GM19397 (cell line): ENCODE data around the gene FAM20A.
"Not testable (repeated sequence)": the region's sequence is repeated elsewhere in the genome, so short reads cannot be mapped to it uniquely, and the experiment has no call there.

Experiments
- ATAC-seq: cut with Tn5 transposase; IDR thresholded peaks from one replicate; pipeline ENCODE4 v1.9.1; 2021; ENCODE audit warnings: mild to moderate bottlenecking, moderate library complexity; ENCODE audit not compliant: unreplicated experiment

FAM20A gene

GRCh38 chr17:68592682-68593641 is 8.2 kb downstream of the FAM20A start:
- ATAC-seq: no peak

DNA sequence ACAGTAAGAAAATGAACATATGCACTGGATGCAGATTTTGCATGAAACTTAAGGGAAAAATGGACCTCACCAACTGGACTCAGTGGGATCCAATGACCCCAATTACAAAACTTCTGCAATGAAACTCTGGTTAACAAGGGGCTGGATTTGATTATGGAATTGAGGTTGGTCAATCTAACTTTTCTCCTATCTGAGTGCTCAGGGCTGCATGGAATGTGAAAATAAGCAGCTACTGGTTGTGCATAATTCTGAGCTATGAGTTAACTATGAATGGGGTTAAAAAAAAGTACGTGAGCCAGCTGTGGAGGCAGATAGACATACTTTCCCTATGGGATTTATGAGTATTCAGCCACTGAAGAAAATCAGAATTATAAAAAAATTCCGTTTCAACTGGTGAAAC is 9.2 kb downstream of the FAM20A start:
- no peak for ATAC-seq

- no peak for ATAC-seq
These were observed 9.6 kb downstream of the FAM20A start for GRCh38 chr17:68591583-68591982.

DNA sequence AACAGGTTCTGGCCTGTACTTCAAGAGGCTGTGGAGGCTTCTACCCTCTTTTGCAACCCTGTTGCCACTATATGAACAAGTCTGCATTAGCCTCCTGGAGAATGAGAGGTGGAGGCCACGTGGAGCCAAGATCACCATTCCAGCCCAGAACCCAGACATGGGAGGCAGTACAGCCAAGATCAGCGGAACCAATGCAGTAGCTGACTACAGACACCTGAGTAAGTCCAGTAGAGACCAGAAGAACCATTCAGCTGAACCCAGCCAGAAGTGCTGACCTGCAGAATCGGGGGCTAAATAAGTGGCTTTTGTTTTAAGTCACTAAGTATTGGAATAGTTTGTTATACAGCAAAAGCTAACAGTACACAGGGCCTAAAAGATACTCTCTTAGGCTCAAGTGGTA is 12.1 kb downstream of the FAM20A start:
- no peak for ATAC-seq

DNA sequence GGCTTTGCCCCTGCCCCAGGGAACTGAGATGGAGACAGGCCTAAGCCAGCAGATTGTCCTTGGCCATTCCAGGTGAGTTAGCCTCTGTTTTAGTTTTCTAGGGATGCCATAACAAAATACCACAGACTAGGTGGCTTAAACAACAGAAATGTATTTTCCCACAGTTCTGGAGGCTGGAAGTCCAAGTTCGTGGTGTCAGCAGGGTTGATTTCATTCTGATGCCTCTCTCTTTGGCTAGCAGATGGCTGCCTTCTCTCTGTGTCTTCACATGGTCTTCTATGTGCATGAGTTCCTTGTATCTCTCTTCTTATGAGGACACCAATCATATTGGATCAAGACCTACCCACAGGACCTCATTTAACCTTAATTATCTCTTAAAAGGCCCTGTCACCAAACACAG is 12.8 kb downstream of the FAM20A start:
- no peak for ATAC-seq

DNA sequence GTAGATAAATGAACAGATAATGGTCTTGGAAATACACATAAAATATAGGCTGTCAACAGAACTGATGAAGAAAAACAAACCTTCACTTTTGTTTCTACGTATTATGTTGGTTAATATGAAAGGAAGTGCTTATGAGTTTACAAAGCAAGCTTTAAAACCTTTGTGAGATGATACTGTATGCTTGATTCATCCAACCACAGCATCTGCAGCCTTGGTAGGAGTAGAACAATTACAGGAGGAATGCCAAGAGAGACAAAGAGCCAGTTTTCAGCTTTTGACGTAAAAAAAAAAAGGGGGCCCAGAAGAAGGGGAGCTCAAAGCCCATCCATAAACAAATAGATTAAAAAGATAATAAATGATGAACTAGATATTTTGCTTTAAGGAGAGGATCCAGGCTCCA is 13.3 kb downstream of the FAM20A start:
- no peak for ATAC-seq

GRCh38 chr17:68587026-68587425 is 14.1 kb downstream of the FAM20A start:
- no peak for ATAC-seq

DNA sequence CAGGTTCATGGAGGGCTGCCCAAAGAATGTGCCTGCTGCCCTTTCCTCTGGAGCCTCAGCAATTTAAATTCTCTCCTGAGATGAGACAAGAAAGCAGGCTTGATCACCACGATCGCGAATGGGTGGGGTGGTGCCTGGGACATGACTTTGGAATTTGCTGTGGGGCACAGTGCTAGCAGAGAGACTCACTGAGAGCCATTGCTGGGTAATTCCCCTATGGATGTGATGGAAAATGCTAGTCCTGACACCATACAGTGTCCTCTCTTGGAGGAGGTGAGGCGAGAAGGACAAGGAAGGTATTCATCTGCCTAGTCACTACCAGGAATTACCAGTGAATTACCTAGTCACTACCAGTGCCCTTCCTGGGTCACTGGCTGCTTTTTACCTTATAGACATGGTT is 15.5 kb downstream of the FAM20A start:
- no peak for ATAC-seq

- no peak for ATAC-seq
These were observed 16.4 kb downstream of the FAM20A start for GRCh38 chr17:68584581-68585303.

GRCh38 chr17:68582867-68583266 is 18.3 kb downstream of the FAM20A start:
- not testable (repeated sequence) for ATAC-seq

DNA sequence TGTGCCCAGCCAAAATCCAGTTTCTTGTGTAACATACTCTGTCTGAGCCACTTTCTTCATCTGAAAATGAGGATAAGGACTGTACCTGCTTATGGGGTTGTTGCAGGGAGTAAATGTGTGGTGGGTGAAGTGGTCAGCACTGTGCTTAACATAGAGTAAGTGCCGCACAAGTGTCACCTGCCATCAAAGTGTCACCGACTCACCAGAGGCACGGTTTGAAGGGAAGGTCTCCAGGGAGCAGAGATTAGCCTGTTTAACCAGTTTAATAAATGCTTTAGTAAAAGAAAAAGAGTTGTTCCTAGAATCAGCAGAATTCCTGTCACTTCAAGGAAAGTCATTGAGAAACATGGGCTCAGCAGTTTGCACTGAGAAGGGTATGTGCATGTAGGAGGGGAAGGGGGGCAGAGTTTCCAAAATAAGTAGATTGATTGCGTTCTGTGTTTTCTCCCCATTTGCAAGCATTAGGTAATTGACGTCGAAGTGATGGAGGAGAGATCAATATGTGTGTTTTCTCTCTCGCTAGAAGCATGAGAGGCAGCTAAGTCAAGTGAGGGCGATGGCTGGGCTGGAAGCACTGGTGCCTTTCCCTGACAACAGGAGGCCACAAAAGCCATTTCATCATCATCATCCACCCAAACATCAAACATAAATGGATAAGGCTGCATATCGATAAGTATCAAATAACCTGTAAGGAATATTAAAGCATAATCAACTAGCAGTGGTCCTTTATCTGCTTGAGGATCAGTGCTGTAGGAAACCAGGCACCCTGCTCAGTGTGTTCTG is 19.1 kb downstream of the FAM20A start:
- no peak for ATAC-seq

GRCh38 chr17:68580236-68580770 is 20.9 kb downstream of the FAM20A start:
- no peak for ATAC-seq

- ATAC-seq: no peak
These were observed 21.8 kb downstream of the FAM20A start for GRCh38 chr17:68579194-68579927.

DNA sequence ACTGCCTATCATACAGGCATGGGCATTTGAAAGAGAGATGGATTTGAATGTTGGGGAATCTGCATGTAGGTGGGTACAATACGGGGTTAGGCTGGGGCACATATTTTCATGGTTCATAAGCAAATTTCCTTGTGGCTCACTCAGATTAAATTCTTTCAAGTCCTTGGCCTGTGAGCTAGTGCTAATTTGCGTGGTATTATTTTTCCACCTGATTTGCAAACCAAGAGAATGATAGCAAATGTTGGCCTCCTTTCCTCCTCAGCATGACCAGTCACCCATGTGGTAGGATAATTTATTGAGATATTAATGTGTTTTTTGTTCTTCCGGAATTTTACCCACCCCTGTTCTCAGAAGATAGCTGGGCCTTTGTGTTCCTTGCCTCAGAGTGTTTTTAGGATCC is 22.9 kb downstream of the FAM20A start:
- no peak for ATAC-seq

DNA sequence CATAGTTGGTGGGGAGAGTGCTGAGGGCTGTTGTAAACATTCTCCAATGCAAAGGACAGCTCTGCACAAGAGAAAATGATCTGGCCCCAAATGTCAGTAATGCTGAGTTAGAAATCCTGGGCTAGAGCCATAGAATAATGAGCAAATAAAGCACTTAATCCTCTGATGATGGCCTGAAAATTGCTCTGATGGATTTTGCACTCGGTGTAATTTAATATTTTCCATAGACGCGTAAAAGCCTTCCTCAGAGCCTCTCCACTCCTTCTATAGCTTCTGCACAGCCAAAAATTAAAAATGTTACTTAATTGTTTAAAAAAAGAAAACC is 23.7 kb downstream of the FAM20A start:
- ATAC-seq: no peak

DNA sequence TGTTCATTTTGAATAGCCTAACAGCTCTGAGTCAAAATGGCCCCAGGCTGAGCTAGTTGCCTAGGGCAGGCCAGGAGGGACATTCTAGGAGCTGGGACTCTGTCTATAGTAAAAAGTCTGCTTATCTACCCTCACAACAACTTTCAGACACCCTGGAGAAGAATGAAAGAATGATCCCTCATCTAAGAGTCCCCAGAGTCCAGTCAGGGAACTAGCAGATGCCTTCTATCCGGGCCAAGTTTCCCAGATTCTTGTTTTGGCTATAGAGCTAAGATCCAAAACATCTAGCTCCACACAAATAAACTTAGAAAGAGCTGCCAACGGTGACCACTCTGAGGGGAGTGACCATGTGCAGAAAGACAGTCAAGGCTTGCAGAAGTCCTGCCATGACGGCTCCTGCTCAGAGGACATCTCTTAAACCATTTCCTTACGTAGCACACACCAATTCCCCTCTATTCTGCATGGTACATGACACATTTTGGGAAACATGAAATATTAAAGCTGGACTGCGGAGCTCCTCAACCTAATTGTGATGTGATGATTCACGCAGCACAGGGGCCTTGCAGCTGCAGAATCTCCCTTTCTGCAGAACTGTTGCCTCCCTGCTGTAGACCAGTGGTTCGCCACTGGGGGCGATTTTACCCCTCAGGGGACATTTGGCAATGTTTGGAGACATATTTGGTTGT is 24.2 kb downstream of the FAM20A start:
- no peak for ATAC-seq

GRCh38 chr17:68576137-68576536 is 25.0 kb downstream of the FAM20A start:
- no peak for ATAC-seq

DNA sequence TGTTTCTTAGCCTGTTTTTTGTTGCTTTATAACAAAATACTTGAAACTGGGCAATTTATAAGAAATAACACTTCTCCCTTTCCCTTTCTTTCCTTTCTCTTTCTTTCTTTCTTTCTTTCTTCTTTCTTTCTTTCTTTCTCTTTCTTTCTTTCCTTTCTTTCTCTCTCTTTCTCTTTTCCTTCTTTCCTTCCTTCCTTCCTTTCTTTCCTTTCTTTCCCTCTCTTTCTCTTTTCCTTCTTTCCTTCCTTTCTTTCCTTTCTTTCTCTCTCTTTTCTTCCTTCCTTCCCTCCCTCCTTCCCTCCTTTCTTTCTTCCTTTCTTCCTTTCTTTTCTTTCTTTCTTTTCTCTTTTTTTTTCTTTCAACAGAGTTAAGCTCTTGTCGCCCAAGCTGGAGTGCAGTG is 27.8 kb downstream of the FAM20A start:
- no peak for ATAC-seq

DNA sequence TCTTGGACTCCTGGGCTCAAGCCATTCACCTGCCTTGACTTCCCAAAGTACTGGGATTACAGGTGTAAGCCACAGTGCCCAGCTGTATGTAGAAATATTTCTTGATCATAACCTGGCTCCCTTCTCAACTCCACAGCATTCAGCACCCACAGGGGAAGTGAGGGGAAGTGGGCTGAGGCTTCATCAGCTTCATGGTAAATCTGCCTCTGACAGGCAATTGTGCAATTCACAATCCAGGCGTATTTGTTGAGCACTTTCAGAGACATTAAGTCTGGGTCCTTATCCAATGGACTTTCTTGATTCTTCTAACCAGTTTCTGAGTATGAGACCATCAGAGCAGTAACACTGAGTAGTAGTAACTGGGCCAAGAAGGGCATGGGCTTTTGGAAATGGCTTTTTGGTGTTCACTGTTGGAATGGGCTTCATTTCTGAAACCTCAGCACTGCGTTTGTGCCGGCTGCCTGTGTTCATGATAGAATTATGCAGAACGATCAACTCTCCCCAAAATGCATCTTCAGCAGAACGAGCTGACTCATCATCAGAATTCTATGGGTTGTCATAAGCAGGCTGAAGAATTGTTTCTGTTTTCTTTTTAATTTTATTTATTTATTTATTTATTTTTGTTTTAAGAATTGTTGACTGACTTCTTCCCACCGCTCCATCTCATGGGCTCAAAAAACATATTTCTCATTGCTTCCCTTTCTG is 28.9 kb downstream of the FAM20A start:
- no peak for ATAC-seq
